K562 (cell line): Measurements from ENCODE around the gene SLC52A1. TPM values are rescaled to one million over a fixed set of nuclear protein-coding genes. Genes with fewer than 3 reads are reported as not detected.

ENCODE experiments used
- FOXJ2 ChIP-seq: fragments of 200-800 bp; sonication (Bioruptor generic); IDR thresholded peaks from 2 replicates; pipeline ENCODE4 v1.6.1; 2016; ENCODE audit warnings: missing genetic modification characterization, missing compliant biosample characterization
- HIVEP1 ChIP-seq: fragments of 250-450 bp; sonication (Bioruptor Pico); IDR thresholded peaks from 2 replicates; pipeline ENCODE4 v1.4.0; 2020; ENCODE audit warnings: mild to moderate bottlenecking
- MAZ ChIP-seq, 2 experiments: fragments of 450-650 bp in 1 of 2; sonication (generic) in 1 of 2; formaldehyde crosslinking; IDR thresholded peaks in 1 of 2; conservative IDR thresholded peaks in 1 of 2; 2 replicates each; pipeline versions ENCODE4 v1.4.0 to v1.5.0; 2020; ENCODE audit warnings: mild to moderate bottlenecking in 1 of 2, missing genetic modification reagents in 1 of 2
- PPARD ChIP-seq: fragments of 250-450 bp; sonication (Bioruptor Pico); IDR thresholded peaks from 2 replicates; pipeline ENCODE4 v1.8.0; 2022; ENCODE audit warnings: inconsistent platforms, mild to moderate bottlenecking, moderate library complexity
- ZBTB8A ChIP-seq: fragments of 450-650 bp; IDR thresholded peaks from 2 replicates; pipeline ENCODE4 v1.6.1; 2018; ENCODE audit warnings: mild to moderate bottlenecking, moderate library complexity; ENCODE audit not compliant: partially characterized antibody
- polyA plus RNA-seq, 8 experiments: library from polyadenylated mRNA; depleted of rRNA in 4 of 8; stranded (reverse) in 5 of 8; unstranded in 3 of 8; fragments of >200 nt; fragmentation: Nextera tagmentation in 2 of 8; fragmentation: Illumina TruSeq in 1 of 8; extraction: Ambion mirVana in 2 of 8; extraction: Trizol in 1 of 8; gene quantifications; 2 replicates each; pipeline versions ENCODE4 v1.2.1 to v1.2.3, GENCODE V29; 2011 to 2014; ENCODE audit warnings: inconsistent platforms in 1 of 8, missing spikeins in 1 of 8
- total RNA-seq, 7 experiments: library from RNA; depleted of rRNA in 6 of 7; stranded (reverse); fragments of >200 nt in 6 of 7; fragmentation: Illumina TruSeq in 2 of 7; extraction: Trizol in 2 of 7; gene quantifications; 2 replicates each; pipeline versions ENCODE4 v1.2.1 to v1.2.3, GENCODE V29; 2011 to 2021; ENCODE audit warnings: low replicate concordance in 1 of 7
- TF ChIP-seq, protein P1 (sequence below): sonication (generic); formaldehyde crosslinking; IDR thresholded peaks from 2 replicates; pipeline ENCODE4 v1.8.0; 2023; ENCODE audit warnings: missing genetic modification reagents, mild to moderate bottlenecking, borderline replicate concordance

Gene SLC52A1
- total and polyA plus RNA-seq, 9 of the 15 experiments (the other 6 are each of a cell fraction or from before 2014, with no cell fraction given): 0.04 TPM; not detected in 8

DNA sequence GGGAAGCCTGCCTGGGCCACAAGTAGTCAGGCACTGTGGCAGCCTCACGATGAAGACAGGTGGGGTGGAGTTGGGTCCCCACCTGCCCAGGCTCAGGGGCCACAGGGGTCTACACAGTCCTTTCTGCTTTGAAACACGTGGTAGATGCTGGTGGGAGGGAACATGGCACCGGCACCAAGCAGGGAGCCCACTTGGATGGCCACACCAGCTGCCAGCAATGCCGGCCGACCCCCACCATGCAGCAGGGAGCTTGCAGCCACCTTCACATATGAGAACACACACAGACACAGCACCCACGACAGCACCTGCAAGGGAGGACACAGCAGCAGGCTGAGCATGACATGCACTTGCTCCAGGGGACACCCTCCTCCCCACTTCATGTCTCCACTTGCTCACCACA, 2.4 kb downstream of the SLC52A1 start (continued):
- TF ChIP-seq, protein P1, sequence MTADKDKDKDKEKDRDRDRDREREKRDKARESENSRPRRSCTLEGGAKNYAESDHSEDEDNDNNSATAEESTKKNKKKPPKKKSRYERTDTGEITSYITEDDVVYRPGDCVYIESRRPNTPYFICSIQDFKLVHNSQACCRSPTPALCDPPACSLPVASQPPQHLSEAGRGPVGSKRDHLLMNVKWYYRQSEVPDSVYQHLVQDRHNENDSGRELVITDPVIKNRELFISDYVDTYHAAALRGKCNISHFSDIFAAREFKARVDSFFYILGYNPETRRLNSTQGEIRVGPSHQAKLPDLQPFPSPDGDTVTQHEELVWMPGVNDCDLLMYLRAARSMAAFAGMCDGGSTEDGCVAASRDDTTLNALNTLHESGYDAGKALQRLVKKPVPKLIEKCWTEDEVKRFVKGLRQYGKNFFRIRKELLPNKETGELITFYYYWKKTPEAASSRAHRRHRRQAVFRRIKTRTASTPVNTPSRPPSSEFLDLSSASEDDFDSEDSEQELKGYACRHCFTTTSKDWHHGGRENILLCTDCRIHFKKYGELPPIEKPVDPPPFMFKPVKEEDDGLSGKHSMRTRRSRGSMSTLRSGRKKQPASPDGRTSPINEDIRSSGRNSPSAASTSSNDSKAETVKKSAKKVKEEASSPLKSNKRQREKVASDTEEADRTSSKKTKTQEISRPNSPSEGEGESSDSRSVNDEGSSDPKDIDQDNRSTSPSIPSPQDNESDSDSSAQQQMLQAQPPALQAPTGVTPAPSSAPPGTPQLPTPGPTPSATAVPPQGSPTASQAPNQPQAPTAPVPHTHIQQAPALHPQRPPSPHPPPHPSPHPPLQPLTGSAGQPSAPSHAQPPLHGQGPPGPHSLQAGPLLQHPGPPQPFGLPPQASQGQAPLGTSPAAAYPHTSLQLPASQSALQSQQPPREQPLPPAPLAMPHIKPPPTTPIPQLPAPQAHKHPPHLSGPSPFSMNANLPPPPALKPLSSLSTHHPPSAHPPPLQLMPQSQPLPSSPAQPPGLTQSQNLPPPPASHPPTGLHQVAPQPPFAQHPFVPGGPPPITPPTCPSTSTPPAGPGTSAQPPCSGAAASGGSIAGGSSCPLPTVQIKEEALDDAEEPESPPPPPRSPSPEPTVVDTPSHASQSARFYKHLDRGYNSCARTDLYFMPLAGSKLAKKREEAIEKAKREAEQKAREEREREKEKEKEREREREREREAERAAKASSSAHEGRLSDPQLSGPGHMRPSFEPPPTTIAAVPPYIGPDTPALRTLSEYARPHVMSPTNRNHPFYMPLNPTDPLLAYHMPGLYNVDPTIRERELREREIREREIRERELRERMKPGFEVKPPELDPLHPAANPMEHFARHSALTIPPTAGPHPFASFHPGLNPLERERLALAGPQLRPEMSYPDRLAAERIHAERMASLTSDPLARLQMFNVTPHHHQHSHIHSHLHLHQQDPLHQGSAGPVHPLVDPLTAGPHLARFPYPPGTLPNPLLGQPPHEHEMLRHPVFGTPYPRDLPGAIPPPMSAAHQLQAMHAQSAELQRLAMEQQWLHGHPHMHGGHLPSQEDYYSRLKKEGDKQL: no peak
- TF ChIP-seq ZBTB8A (no peak), PPARD (CRISPR knock-in tag) (no peak), FOXJ2 (tag) (no peak), HIVEP1 (CRISPR knock-in tag) (no peak), MAZ (CRISPR knock-in tag; conservative IDR thresholded peaks at IDR 0.05 in 1 of 2, IDR thresholded peaks at IDR 0.05 in 1 of 2) (no peak)
